Small intestine (tissue), 7 donors: Measurements from ENCODE around the gene ZNF202. TPM values are rescaled to one million over a fixed set of nuclear protein-coding genes. Genes with fewer than 3 reads are reported as not detected.
A peak's percentile ranks its signal among the peaks of the same experiment; 100 is the strongest.

Experiments used
- DNase-seq, 2 donors: peaks; one replicate each; pipeline versions ENCODE4 v3.0.0 to v3.0.0-alpha.2; 2013
- FAIRE-seq: peaks from 2 replicates; lab custom pipeline; 2012; peaks lifted over from hg19 to GRCh38; lab: Jason Lieb, UNC
- H3K27ac ChIP-seq, 3 donors: one replicate each; pipeline ENCODE4 v1.5.1; 2013; ENCODE audit warnings: low read length in 2 of 3, mild to moderate bottlenecking in 2 of 3, control low read depth in 1 of 3, inconsistent platforms in 1 of 3, low read depth in 1 of 3, moderate library complexity in 1 of 3
- H3K27me3 ChIP-seq, 3 donors: one replicate each; pipeline ENCODE4 v1.6.1; 2013; ENCODE audit warnings: low read length in 3 of 3, inconsistent platforms in 1 of 3; ENCODE audit not compliant: control insufficient read depth in 3 of 3, insufficient read depth in 3 of 3
- H3K36me3 ChIP-seq, 3 donors: one replicate each; pipeline ENCODE4 v1.6.1; 2013; ENCODE audit warnings: low read length in 3 of 3, inconsistent platforms in 1 of 3, low read depth in 1 of 3, mild to moderate bottlenecking in 1 of 3, moderate library complexity in 1 of 3; ENCODE audit not compliant: control insufficient read depth in 3 of 3, insufficient read depth in 2 of 3
- H3K4me1 ChIP-seq, 3 donors: one replicate each; pipeline ENCODE4 v1.6.1; 2013; ENCODE audit warnings: low read length in 2 of 3, inconsistent platforms in 1 of 3, low read depth in 1 of 3, mild to moderate bottlenecking in 1 of 3, moderate library complexity in 1 of 3; ENCODE audit not compliant: control insufficient read depth in 3 of 3, insufficient read depth in 2 of 3
- H3K4me3 ChIP-seq, 3 donors: one replicate each; pipeline ENCODE4 v1.5.1; 2013; ENCODE audit warnings: low read length in 3 of 3, control low read depth in 1 of 3, inconsistent platforms in 1 of 3, low read depth in 1 of 3, mild to moderate bottlenecking in 1 of 3, moderate library complexity in 1 of 3
- H3K9me3 ChIP-seq, 2 donors: one replicate each; pipeline ENCODE4 v1.6.1; 2013; ENCODE audit warnings: low read depth in 1 of 2, low read length in 1 of 2; ENCODE audit not compliant: control insufficient read depth in 2 of 2, insufficient read depth in 1 of 2
- WGBS, 3 donors: extraction: QIAGEN DNeasy Blood & Tissue Kit; methylation state at CpG; one replicate each; pipeline ENCODE4 v1.1.7; 2013; 5-methylcytosine and 5-hydroxymethylcytosine counted together
- polyA plus RNA-seq, 4 donors: library from polyadenylated mRNA; stranded (reverse) in 3 of 4; unstranded in 1 of 4; fragments of 200-250 nt in 3 of 4; fragments of 120-200 nt in 1 of 4; gene quantifications; one replicate each; pipeline versions ENCODE4 v1.2.1 to v1.2.3, GENCODE V29; 2013
- donor health status: healthy with polysubstance abuse.
- donor health status: control.
- donor health status: control.
- donor health status: Bipolar disorder and iron deficiency.
- donor health status: healthy.

Gene ZNF202
- polyA plus RNA-seq, 4 donors: 3.6 to 14.8 (median 5.6) TPM

- Histone ChIP-seq H3K36me3 (no peaks in the 10 kb centered on the region), H3K27me3 (no peaks in the 10 kb centered on the region), H3K9me3 (no peaks in the 10 kb centered on the region), H3K4me1 (peaks cover 0 to 29% (median 4%) of the 10 kb centered on the region in 3 donors), H3K4me3 (no peak overlapping the region), H3K27ac (no peak overlapping the region)
- 83 to 87% (median 87%) methylated on average over 3 of the region's 3 CpGs for WGBS, 3 donors
- DNase-seq (no peak), FAIRE-seq (no peak)
Observed at GRCh38 chr11:123704341-123704740, 37.1 kb downstream of the ZNF202 start.

DNA sequence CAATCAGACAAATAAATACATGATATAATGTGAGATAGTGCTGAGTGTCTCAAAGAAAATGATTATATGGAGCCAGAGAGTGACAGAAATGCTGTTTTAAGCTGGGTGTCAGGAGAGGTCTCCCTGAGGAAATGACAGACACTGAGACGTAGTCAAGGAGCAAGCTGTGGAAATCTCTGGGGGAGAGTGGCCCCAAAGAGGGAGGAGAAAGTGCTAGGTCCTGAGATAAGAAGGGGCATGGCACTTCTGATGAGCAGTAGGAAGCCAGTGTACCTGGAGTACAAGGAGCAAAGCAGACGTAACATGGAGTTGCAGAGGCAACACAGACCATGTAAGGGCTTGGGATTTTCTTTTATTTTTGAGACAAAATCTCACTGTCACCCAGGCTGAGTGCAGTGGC, 38.8 kb downstream of the ZNF202 start:
- Histone ChIP-seq H3K9me3 (no peaks in the 10 kb centered on the region), H3K4me1 (peaks cover 0 to 39% (median 4%) of the 10 kb centered on the region in 3 donors), H3K36me3 (no peaks in the 10 kb centered on the region), H3K27me3 (no peaks in the 10 kb centered on the region), H3K4me3 (no peak overlapping the region), H3K27ac (peak overlapping the region in 1 of 3 donors; percentile 5)
- 31 to 49% (median 35%) methylated on average over 2 of the region's 2 CpGs for WGBS, 3 donors
- FAIRE-seq: no peak
- DNase-seq: peak in 1 of 2 donors; percentile 84

DNA sequence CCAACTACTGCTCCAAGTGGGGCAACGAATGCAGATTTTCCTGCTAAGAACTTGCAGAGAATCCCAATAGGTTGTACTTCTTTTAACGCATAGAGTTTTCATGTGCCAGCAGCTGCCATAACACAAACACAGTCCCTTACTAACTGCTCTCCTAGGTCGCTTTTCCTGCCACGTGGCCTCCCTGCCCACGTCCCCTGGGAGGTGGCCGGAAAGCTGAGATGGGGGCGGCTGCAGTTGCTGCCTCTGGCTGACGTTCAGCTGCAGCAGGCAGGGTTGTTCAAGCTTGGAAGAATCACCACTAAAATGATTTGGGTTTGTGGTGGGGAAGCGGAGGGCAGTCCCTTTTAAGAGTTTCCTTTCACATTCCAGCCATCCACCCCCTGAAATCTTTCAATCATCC, 39.3 kb downstream of the ZNF202 start:
- H3K4me1 ChIP-seq: peaks cover 0 to 43% (median 4%) of the 10 kb centered on the region in 3 donors
- H3K27ac ChIP-seq: no peak overlapping the region
- no peaks in the 10 kb centered on the region for H3K27me3 ChIP-seq
- WGBS, 3 donors: 59 to 83% (median 65%) methylated on average over 9 of the region's 9 CpGs
- no peak overlapping the region for H3K4me3 ChIP-seq
- FAIRE-seq (no peak), DNase-seq (no peak)
- no peaks in the 10 kb centered on the region for H3K36me3 ChIP-seq
- no peaks in the 10 kb centered on the region for H3K9me3 ChIP-seq

- H3K4me3 ChIP-seq: no peak overlapping the region
- FAIRE-seq (no peak), DNase-seq (peak; percentile 64 to 92)
- no peaks in the 10 kb centered on the region for H3K9me3 ChIP-seq
- WGBS, 3 donors: 20 to 55% (median 34%) methylated on average over 3 of the region's 3 CpGs
- H3K27me3 ChIP-seq: no peaks in the 10 kb centered on the region
- H3K27ac ChIP-seq: peak overlapping the region in 1 of 3 donors; percentile 78
- H3K36me3 ChIP-seq: no peaks in the 10 kb centered on the region
- peaks cover 0 to 43% (median 4%) of the 10 kb centered on the region in 3 donors for H3K4me1 ChIP-seq
Observed at GRCh38 chr11:123700772-123701171, 40.7 kb downstream of the ZNF202 start.

GRCh38 chr11:123698546-123699127, 42.8 kb downstream of the ZNF202 start:
- no peaks in the 10 kb centered on the region for H3K36me3 ChIP-seq
- no peak overlapping the region for H3K27ac ChIP-seq
- no peaks in the 10 kb centered on the region for H3K27me3 ChIP-seq
- H3K9me3 ChIP-seq: no peaks in the 10 kb centered on the region
- no peak for FAIRE-seq
- no peak overlapping the region for H3K4me3 ChIP-seq
- peaks cover 0 to 43% (median 4%) of the 10 kb centered on the region in 3 donors for H3K4me1 ChIP-seq
- DNase-seq: peak in 1 of 2 donors; percentile 5
- WGBS, 3 donors: 26 to 54% (median 37%) methylated on average over 2 of the region's 2 CpGs

DNA sequence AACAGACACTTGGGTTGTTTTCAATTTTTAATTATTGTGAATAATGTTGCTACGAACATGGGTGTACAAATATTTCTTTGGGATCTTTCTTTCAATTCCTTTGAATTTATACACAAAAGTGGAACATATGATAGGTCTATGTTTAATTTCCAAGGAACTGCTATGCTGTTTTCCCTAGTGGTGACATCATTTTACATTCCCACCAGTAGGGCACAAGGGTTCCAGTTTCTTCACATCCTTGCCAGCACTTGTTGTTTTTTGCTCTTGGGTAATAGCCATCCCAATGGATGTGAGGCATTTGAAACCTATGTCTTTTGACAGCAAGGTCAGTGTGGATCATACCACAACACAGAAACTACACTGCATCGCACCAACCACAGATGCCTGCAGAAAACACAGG, 45.3 kb downstream of the ZNF202 start:
- Histone ChIP-seq H3K9me3 (no peaks in the 10 kb centered on the region), H3K36me3 (no peaks in the 10 kb centered on the region), H3K27ac (no peak overlapping the region), H3K4me3 (no peak overlapping the region), H3K4me1 (peaks cover 0 to 31% (median 0%) of the 10 kb centered on the region in 3 donors), H3K27me3 (no peaks in the 10 kb centered on the region)
- no peak for FAIRE-seq
- WGBS, 3 donors: 47 to 88% (median 83%) methylated on average over 2 of the region's 2 CpGs
- no peak for DNase-seq

DNA sequence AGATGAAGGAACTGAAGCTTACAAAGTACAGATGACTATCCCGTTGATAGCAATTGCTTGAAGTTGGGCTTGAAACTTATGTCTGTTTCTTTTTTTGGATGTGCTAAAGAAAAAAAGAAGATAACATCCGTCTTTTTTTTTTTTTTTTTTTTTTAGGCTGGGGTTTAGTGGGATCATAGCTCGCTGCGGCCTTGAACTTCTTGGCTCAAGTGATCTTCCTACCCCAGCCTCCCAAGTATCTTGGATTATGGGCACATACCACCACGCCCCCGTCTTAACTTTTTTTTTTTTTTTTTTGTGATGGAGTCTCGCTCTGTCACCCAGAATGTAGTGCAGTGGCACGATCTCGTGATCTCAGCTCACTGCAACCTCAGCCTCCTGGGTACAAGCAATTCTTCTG, 46.2 kb downstream of the ZNF202 start:
- no peak overlapping the region for H3K27ac ChIP-seq
- no peak overlapping the region for H3K4me3 ChIP-seq
- H3K4me1 ChIP-seq: peaks cover 0 to 26% (median under 1%) of the 10 kb centered on the region in 3 donors
- peaks cover 0 to 2% of the 10 kb centered on the region in 2 donors for H3K9me3 ChIP-seq
- WGBS, 3 donors: 89 to 94% (median 92%) methylated on average over 8 to 9 of the region's 9 CpGs
- DNase-seq (no peak), FAIRE-seq (no peak)
- H3K27me3 ChIP-seq: no peaks in the 10 kb centered on the region
- no peaks in the 10 kb centered on the region for H3K36me3 ChIP-seq

GRCh38 chr11:123694551-123694950, 46.9 kb downstream of the ZNF202 start:
- DNase-seq (no peak), FAIRE-seq (no peak)
- Histone ChIP-seq H3K27me3 (no peaks in the 10 kb centered on the region), H3K4me3 (no peak overlapping the region), H3K27ac (no peak overlapping the region), H3K9me3 (peaks cover 0 to 2% of the 10 kb centered on the region in 2 donors), H3K4me1 (peaks cover 0 to 28% (median 2%) of the 10 kb centered on the region in 3 donors), H3K36me3 (no peaks in the 10 kb centered on the region)
- whole genome bisulfite sequencing, 3 donors: 40 to 48% (median 47%) methylated on average over 2 of the region's 2 CpGs

DNA sequence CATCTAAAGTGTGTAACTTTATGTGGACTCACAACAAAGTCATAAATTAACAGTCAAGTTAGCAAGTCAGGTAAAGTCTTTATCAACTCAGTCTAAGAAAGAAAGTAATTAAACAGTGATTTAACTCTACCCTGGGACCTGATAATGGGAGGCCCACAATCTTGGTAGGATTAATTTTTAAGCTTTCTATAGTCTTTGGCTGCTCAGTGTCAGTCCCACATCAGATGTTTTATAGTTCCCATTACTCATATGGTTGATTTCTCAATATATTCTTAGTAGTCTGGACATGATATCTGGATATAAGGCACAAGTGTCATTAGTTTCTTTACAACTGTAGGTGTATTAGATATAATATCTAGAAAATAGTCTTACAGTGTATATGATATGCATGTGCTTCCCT, 48.5 kb downstream of the ZNF202 start:
- no peak for FAIRE-seq
- H3K27me3 ChIP-seq: no peaks in the 10 kb centered on the region
- H3K36me3 ChIP-seq: no peaks in the 10 kb centered on the region
- no peak overlapping the region for H3K27ac ChIP-seq
- H3K4me3 ChIP-seq: no peak overlapping the region
- peaks cover 0 to 21% (median 2%) of the 10 kb centered on the region in 3 donors for H3K4me1 ChIP-seq
- DNase-seq: peak; percentile 60 to 62
- peaks cover 0 to 2% of the 10 kb centered on the region in 2 donors for H3K9me3 ChIP-seq
